Measurements from ENCODE around the gene LAMA5.

GRCh38 chr20:62266340-62266739 lies 100.8 kb downstream of the LAMA5 start:
- TF ChIP-seq MAX (IDR thresholded peaks at IDR 0.05) (no peak), CEBPB (IDR thresholded peaks at IDR 0.05) (no peak), YY1 (IDR thresholded peaks at IDR 0.05; ENCODE audit: low read depth) (no peak), REST (IDR thresholded peaks at IDR 0.05; ENCODE audit: low read depth) (no peak), TAF1 (IDR thresholded peaks at IDR 0.05; ENCODE audit: low read depth) (no peak), EGR1 (IDR thresholded peaks at IDR 0.05) (no peak)
